Keratinocyte (primary cell): ENCODE data around the gene TMEM245. TPM values are rescaled to one million over a fixed set of nuclear protein-coding genes. Genes with fewer than 3 reads are reported as not detected.
"Not testable (repeated sequence)": the region's sequence is repeated elsewhere in the genome, so short reads cannot be mapped to it uniquely, and the experiment has no call there.

ENCODE experiments used
- DNase-seq: peaks from one replicate; pipeline ENCODE4 v3.0.0-alpha.2; 2011; ENCODE audit warnings: low read depth, missing footprints, low spot score
- FAIRE-seq: peaks from 2 replicates; lab custom pipeline; 2011; peaks lifted over from hg19 to GRCh38; lab: Jason Lieb, UNC
- H2AFZ ChIP-seq: 2 replicates; pipeline ENCODE4 v1.6.0; 2012; ENCODE audit warnings: low read length, control low read depth, inconsistent platforms; ENCODE audit not compliant: control insufficient read depth
- H3K27ac ChIP-seq: 2 replicates; pipeline ENCODE4 v1.5.1; 2011; ENCODE audit warnings: low read length; ENCODE audit not compliant: control insufficient read depth, insufficient read depth
- H3K27me3 ChIP-seq: 3 replicates; pipeline ENCODE4 v1.6.0; 2011; ENCODE audit warnings: low read length; ENCODE audit not compliant: control insufficient read depth, insufficient read depth; ENCODE audit errors: extremely low read depth
- H3K36me3 ChIP-seq, 2 experiments: 2 replicates in 1 of 2; 3 replicates in 1 of 2; pipeline ENCODE4 v1.5.1; 2011; ENCODE audit warnings: low read length in 2 of 2, mild to moderate bottlenecking in 1 of 2; ENCODE audit not compliant: control insufficient read depth in 2 of 2, insufficient read depth in 2 of 2; ENCODE audit errors: extremely low read depth in 1 of 2
- H3K4me1 ChIP-seq: 3 replicates; pipeline ENCODE4 v1.5.1; 2011; ENCODE audit warnings: low read length; ENCODE audit not compliant: control insufficient read depth, insufficient read depth; ENCODE audit errors: extremely low read depth
- H3K4me2 ChIP-seq: 3 replicates; pipeline ENCODE4 v1.6.0; 2011; ENCODE audit warnings: low read depth, low read length; ENCODE audit not compliant: control insufficient read depth, insufficient read depth; ENCODE audit errors: extremely low read depth
- H3K4me3 ChIP-seq, 3 experiments: fragments of 200-600 bp in 1 of 3; sonication (generic) in 1 of 3; 2 replicates in 2 of 3; 3 replicates in 1 of 3; pipeline ENCODE4 v1.5.1; 2011 to 2016; ENCODE audit warnings: low read length in 3 of 3, mild to moderate bottlenecking in 3 of 3, control low read depth in 2 of 3, inconsistent platforms in 1 of 3, low read depth in 1 of 3, mixed read lengths in 1 of 3, mixed run types in 1 of 3, moderate library complexity in 1 of 3; ENCODE audit not compliant: control insufficient read depth in 2 of 3, insufficient read depth in 2 of 3; ENCODE audit errors: extremely low read depth in 1 of 3
- H3K79me2 ChIP-seq: 2 replicates; pipeline ENCODE4 v1.6.0; 2012; ENCODE audit warnings: low read length; ENCODE audit not compliant: control insufficient read depth, insufficient read depth
- H3K9ac ChIP-seq: 3 replicates; pipeline ENCODE4 v1.6.0; 2011; ENCODE audit warnings: low read length; ENCODE audit not compliant: control insufficient read depth, insufficient read depth; ENCODE audit errors: extremely low read depth
- H3K9me1 ChIP-seq: 3 replicates; pipeline ENCODE4 v1.6.0; 2011; ENCODE audit warnings: low read length; ENCODE audit not compliant: control insufficient read depth, insufficient read depth; ENCODE audit errors: extremely low read depth
- H3K9me3 ChIP-seq: 2 replicates; pipeline ENCODE4 v1.5.1; 2012; ENCODE audit warnings: low read depth, low read length; ENCODE audit not compliant: control insufficient read depth
- H4K20me1 ChIP-seq: 3 replicates; pipeline ENCODE4 v1.6.0; 2011; ENCODE audit warnings: low read length; ENCODE audit not compliant: control insufficient read depth, insufficient read depth; ENCODE audit errors: extremely low read depth
- EZH2 ChIP-seq: IDR thresholded peaks from one replicate; pipeline ENCODE4 v1.6.1; 2012; ENCODE audit warnings: inconsistent platforms, mild to moderate bottlenecking, low read length, moderate library complexity
- dilution Hi-C: fragments of 300-500 bp; cut with MboI; formaldehyde crosslinking; loops from one replicate; pipeline ENCODE4 v1.7.0; 2020; ENCODE audit warnings: low sequenced_read_pairs; ENCODE audit not compliant: extremely low pct_ligation_motif_present
- polyA plus RNA-seq, 5 experiments: library from polyadenylated mRNA; depleted of rRNA in 3 of 5; stranded (reverse) in 3 of 5; stranded (forward) in 1 of 5; unstranded in 1 of 5; fragments of >200 nt; gene quantifications; 1 replicate in 1 of 5; 2 replicates in 3 of 5; 3 replicates in 1 of 5; pipeline versions ENCODE4 v1.2.1 to v1.2.3, GENCODE V29; 2011 to 2012; ENCODE audit warnings: missing spikeins in 2 of 5, low read depth in 1 of 5, low replicate concordance in 1 of 5
- TF ChIP-seq, protein P1 (sequence below), 3 experiments: IDR thresholded peaks in 1 of 3; conservative IDR thresholded peaks in 1 of 3; optimal IDR thresholded peaks in 1 of 3; 2 replicates in 2 of 3; 3 replicates in 1 of 3; pipeline versions ENCODE3 to v1.5.1; 2011; ENCODE audit warnings: low read length in 3 of 3, mild to moderate bottlenecking in 3 of 3, moderate library complexity in 2 of 3, control low read depth in 1 of 3, inconsistent platforms in 1 of 3; ENCODE audit not compliant: insufficient read depth in 2 of 3; ENCODE audit errors: extremely low read depth in 1 of 3

TMEM245 gene
- polyA plus RNA-seq, 1 donor (not counting 4 experiments of a cell fraction or from before 2014, with no cell fraction given) = 40.0 TPM

DNA sequence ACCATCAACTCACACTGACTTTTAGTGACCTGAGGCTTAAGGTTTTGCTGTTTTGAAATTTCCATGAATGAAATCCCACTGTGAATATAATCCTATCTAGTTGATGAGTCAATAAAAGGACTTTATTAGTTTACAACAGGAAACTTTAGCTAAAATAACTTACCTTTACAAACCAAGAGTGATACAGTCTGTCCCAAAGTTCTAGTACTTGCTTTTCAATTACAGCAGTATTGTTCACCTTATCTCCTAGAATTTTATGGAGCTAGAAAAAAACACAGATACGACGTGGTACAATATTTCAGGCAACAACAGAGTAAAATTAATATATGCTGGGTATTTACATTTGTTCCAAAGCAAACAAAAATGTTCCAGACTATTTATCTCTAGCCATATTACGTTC lies 59.6 kb downstream of the TMEM245 start:
- Histone ChIP-seq H3K27ac (no peak overlapping the region), H2AFZ (no peak overlapping the region), H3K4me1 (peaks cover 19% of the 10 kb centered on the region), H3K4me3 (no peak overlapping the region), H3K79me2 (no peaks in the 10 kb centered on the region), H4K20me1 (no peaks in the 10 kb centered on the region), H3K9ac (no peak overlapping the region), H3K27me3 (no peaks in the 10 kb centered on the region), H3K4me2 (no peak overlapping the region), H3K36me3 (peaks cover 13 to 42% of the 10 kb centered on the region in 2 experiments), H3K9me1 (no peaks in the 10 kb centered on the region), H3K9me3 (no peaks in the 10 kb centered on the region)
- no peak for TF ChIP-seq EZH2
- TF ChIP-seq, protein P1, sequence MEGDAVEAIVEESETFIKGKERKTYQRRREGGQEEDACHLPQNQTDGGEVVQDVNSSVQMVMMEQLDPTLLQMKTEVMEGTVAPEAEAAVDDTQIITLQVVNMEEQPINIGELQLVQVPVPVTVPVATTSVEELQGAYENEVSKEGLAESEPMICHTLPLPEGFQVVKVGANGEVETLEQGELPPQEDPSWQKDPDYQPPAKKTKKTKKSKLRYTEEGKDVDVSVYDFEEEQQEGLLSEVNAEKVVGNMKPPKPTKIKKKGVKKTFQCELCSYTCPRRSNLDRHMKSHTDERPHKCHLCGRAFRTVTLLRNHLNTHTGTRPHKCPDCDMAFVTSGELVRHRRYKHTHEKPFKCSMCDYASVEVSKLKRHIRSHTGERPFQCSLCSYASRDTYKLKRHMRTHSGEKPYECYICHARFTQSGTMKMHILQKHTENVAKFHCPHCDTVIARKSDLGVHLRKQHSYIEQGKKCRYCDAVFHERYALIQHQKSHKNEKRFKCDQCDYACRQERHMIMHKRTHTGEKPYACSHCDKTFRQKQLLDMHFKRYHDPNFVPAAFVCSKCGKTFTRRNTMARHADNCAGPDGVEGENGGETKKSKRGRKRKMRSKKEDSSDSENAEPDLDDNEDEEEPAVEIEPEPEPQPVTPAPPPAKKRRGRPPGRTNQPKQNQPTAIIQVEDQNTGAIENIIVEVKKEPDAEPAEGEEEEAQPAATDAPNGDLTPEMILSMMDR (optimal IDR thresholded peaks at IDR 0.05 in 1 of 3, IDR thresholded peaks at IDR 0.05 in 1 of 3, conservative IDR thresholded peaks at IDR 0.05 in 1 of 3; ENCODE audit: extremely low read depth in 1 of 3, insufficient read depth in 2 of 3, low read length in 3 of 3) = no peak
- FAIRE-seq (no peak), DNase-seq (no peak)
- dilution Hi-C loops = no loop called here

DNA sequence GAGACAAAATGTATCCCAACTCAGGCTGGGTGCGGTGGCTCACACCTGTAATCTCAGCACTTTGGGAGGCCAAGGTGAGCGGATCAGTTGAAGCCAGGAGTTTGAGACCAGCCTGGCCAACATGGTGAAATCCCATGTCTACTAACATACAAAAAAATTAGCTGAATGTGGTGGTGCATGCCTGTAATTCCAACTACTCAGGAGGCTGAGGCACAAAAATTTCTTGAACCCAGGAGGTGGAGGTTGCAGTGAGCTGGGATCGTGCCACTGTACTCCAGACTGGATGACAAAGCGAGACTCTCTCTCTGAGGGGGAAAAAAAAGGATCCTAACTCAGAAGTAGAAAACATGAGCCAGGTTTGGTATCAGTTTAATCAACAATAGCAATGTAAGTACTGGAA lies 66.6 kb downstream of the TMEM245 start:
- H3K27ac ChIP-seq, H3K9me3 ChIP-seq, H3K9ac ChIP-seq, FAIRE-seq, H2AFZ ChIP-seq, H3K4me2 ChIP-seq, H3K27me3 ChIP-seq, DNase-seq, dilution Hi-C loops, H3K4me1 ChIP-seq, H3K4me3 ChIP-seq, H3K79me2 ChIP-seq, H3K9me1 ChIP-seq, H4K20me1 ChIP-seq: not testable (repeated sequence)
- peaks cover 25 to 39% of the 10 kb centered on the region in 2 experiments for H3K36me3 ChIP-seq

DNA sequence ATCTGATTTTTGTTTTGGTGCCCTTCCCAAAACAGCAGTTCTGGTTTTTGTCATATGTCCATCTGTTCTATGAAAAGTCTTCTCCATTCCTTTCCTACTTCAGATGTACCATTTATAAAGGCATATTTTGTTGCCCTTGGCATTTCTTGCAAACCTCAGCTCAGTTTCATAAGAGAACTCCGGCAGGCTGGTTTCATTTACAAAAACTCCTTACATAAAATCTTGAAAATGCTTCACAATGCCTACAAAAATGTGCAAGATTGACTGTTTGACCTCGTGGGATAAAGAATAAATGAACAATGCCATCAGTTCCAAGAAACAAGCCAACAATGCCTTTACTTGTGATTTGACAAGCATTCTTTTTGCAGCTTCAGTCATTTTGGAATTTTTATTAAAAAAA lies 67.3 kb downstream of the TMEM245 start:
- H3K9me1 ChIP-seq = no peaks in the 10 kb centered on the region
- H3K79me2 ChIP-seq = no peaks in the 10 kb centered on the region
- no peak for DNase-seq
- TF ChIP-seq EZH2 = no peak
- TF ChIP-seq, protein P1 (optimal IDR thresholded peaks at IDR 0.05 in 1 of 3, IDR thresholded peaks at IDR 0.05 in 1 of 3, conservative IDR thresholded peaks at IDR 0.05 in 1 of 3; ENCODE audit: extremely low read depth in 1 of 3, insufficient read depth in 2 of 3, low read length in 3 of 3) = no peak
- no peak overlapping the region for H2AFZ ChIP-seq
- no peak overlapping the region for H3K9ac ChIP-seq
- dilution Hi-C loops = no loop called here
- H3K9me3 ChIP-seq = no peaks in the 10 kb centered on the region
- no peak for FAIRE-seq
- no peak overlapping the region for H3K27ac ChIP-seq
- H3K36me3 ChIP-seq = peaks cover 26 to 43% of the 10 kb centered on the region in 2 experiments
- H3K27me3 ChIP-seq = no peaks in the 10 kb centered on the region
- H4K20me1 ChIP-seq = no peaks in the 10 kb centered on the region
- H3K4me1 ChIP-seq = no peaks in the 10 kb centered on the region
- H3K4me2 ChIP-seq = no peak overlapping the region
- no peak overlapping the region for H3K4me3 ChIP-seq
